ENCODE measurements around the gene SH3D21.

SH3D21 gene

GRCh38 chr1:36304521-36304920 lies 1.6 kb upstream of the SH3D21 start:
- DNase-seq = no peak

- no peak for DNase-seq
Observed at GRCh38 chr1:36304970-36305914, 926 bp upstream of the SH3D21 start.

- DNase-seq = no peak
Observed at GRCh38 chr1:36305915-36306209, 306 bp upstream of the SH3D21 start.

GRCh38 chr1:36306902-36307456 lies 811 bp downstream of the SH3D21 start:
- peak; percentile 92 for DNase-seq

- DNase-seq = no peak
Observed at GRCh38 chr1:36307601-36308330, 1.6 kb downstream of the SH3D21 start.

GRCh38 chr1:36309397-36309796 lies 3.2 kb downstream of the SH3D21 start:
- DNase-seq = no peak

GRCh38 chr1:36320291-36320761 lies 14.2 kb downstream of the SH3D21 start:
- DNase-seq = no peak

GRCh38 chr1:36320767-36321118 lies 14.6 kb downstream of the SH3D21 start:
- DNase-seq = no peak

- peak; percentile 86 for DNase-seq
Observed at GRCh38 chr1:36321119-36321951, 15.2 kb downstream of the SH3D21 start.

- DNase-seq = no peak
Observed at GRCh38 chr1:36322041-36322785, 16.0 kb downstream of the SH3D21 start.

GRCh38 chr1:36322786-36323635 lies 16.8 kb downstream of the SH3D21 start:
- DNase-seq = peak; percentile 24

GRCh38 chr1:36323636-36324352 lies 17.6 kb downstream of the SH3D21 start, which contains the start of gene EVA1B:
Gene EVA1B (minus strand): TSS chr1:36323645. CDS start chr1:36323037, 608 bp downstream.
- peak; percentile 64 for DNase-seq

GRCh38 chr1:36324353-36324703 lies 18.2 kb downstream of the SH3D21 start:
- no peak for DNase-seq

- DNase-seq = peak; percentile 21
Observed at GRCh38 chr1:36326499-36326898, 20.3 kb downstream of the SH3D21 start.

GRCh38 chr1:36327421-36328087 lies 21.4 kb downstream of the SH3D21 start:
- DNase-seq = no peak

GRCh38 chr1:36328088-36328480 lies 21.9 kb downstream of the SH3D21 start:
- no peak for DNase-seq

- peak; percentile 45 for DNase-seq
Observed at GRCh38 chr1:36328713-36329112, 22.5 kb downstream of the SH3D21 start.

GRCh38 chr1:36329817-36330216 lies 23.6 kb downstream of the SH3D21 start:
- no peak for DNase-seq

- DNase-seq = no peak
Observed at GRCh38 chr1:36330940-36331339, 24.8 kb downstream of the SH3D21 start.

- DNase-seq = no peak
Observed at GRCh38 chr1:36337830-36338229, 31.7 kb downstream of the SH3D21 start.
